ENCODE data around the gene HNRNPUL1. TPM values are rescaled to one million over a fixed set of nuclear protein-coding genes. Genes with fewer than 3 reads are reported as not detected.

HNRNPUL1 gene
- total RNA-seq = 100 to 1,000 TPM; 155 to 156 TPM
- 10 to 100 TPM; 59.5 to 82.5 TPM for polyA plus RNA-seq
- long read RNA-seq, donor 1, partial matches to known transcripts = 56 of 69 reads
- long read RNA-seq, donor 1, other reads (novel, unspliced or antisense) = 10 of 69 reads
- long read RNA-seq, donor 2, transcript HNRNPUL1-204 (15 exons, 3,555 nt) = major isoform, 14 of 56 reads
- long read RNA-seq, donor 2, partial matches to known transcripts = 32 of 56 reads
- long read RNA-seq, donor 2, other reads (novel, unspliced or antisense) = 6 of 56 reads

DNA sequence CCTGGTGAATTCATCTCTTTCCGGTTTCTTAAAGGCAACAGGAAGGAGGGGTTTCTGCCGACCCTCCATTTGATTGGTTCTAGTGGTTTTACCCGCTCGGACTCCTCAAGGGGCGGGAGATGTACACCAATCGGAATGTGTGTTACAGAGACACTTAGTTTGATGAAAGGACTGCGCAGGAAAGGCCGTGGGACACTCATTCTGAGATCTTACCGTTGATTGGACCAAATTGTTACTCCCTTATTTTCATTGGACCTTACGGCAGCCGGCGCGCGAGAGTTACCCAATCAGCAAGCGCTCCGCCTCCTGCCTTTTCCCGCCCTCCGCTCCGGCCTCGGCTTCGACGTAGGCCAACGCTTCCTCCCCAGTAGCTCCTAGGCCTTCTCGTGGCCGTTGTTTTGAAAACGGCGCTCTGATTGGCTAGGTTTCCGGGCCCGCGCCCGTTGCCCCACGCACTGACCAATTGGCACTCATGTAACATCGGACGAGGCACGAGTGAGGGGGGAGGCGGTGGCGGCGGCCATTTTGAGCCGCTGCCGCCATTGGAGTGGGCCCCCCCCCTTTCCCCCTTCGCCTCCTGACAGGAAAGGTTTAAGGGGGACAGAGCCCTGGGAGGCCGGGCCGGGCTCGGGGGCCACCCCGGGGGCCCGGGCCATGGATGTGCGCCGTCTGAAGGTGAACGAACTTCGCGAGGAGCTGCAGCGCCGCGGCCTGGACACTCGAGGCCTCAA lies at the start of gene HNRNPUL1:
Gene HNRNPUL1 (plus strand): TSS at position 523 of the 731 bp plus-strand sequence. CDS start 132 bp downstream, at position 655.
- peak; percentile 93 for ATAC-seq (ENCODE audit: low FRiP score)
- WGBS, 2 donors = 0 to 1% methylated on average over 55 of the region's 55 CpGs
- H3K9me3 ChIP-seq (ENCODE audit: control insufficient read depth, low read length) = no peaks in the 10 kb centered on the region

GRCh38 chr19:41217741-41218140 lies 46.4 kb upstream of the HNRNPUL1 start:
- Histone ChIP-seq H3K9me3 (ENCODE audit: control insufficient read depth, low read length) (no peaks in the 10 kb centered on the region), H3K4me3 (ENCODE audit: low read length in 2 of 2) (no peak overlapping the region), H3K4me1 (ENCODE audit: control insufficient read depth in 1 of 2, insufficient read depth in 2 of 2, low read length in 2 of 2) (no peaks in the 10 kb centered on the region), H3K36me3 (ENCODE audit: control insufficient read depth in 1 of 2, insufficient read depth in 2 of 2, low read length in 1 of 2) (no peaks in the 10 kb centered on the region), H3K27ac (ENCODE audit: low read depth in 1 of 2, low read length in 2 of 2) (peak overlapping the region in 1 of 2 donors; percentile 84), H3K27me3 (ENCODE audit: control insufficient read depth in 1 of 2, insufficient read depth in 2 of 2, low read length in 1 of 2) (no peaks in the 10 kb centered on the region)
- ATAC-seq (ENCODE audit: low FRiP score) (no peak), DNase-seq (no peak)
- WGBS, 2 donors = 51 to 54% methylated on average over 7 of the region's 7 CpGs
- intact Hi-C loops (cut with DNase I) = no loop called here

More for the DNA sequence above, at the start of gene HNRNPUL1:
- intact Hi-C loops (cut with DNase I) = loop anchor here (2.0 to 5.0 kb wide), 3 partner anchors 37 to 59 kb away; no protein-coding TSS in a partner anchor
- Histone ChIP-seq H3K27me3 (ENCODE audit: control insufficient read depth in 1 of 2, insufficient read depth in 2 of 2, low read length in 1 of 2) (no peaks in the 10 kb centered on the region), H3K36me3 (ENCODE audit: control insufficient read depth in 1 of 2, insufficient read depth in 2 of 2, low read length in 1 of 2) (peaks cover 0 to 4% of the 10 kb centered on the region in 2 donors), H3K4me3 (ENCODE audit: low read length in 2 of 2) (peak within 1 kb of the TSS; percentile 73 to 90), H3K27ac (ENCODE audit: low read depth in 1 of 2, low read length in 2 of 2) (peak within 1 kb of the TSS; percentile 91 to 100), H3K4me1 (ENCODE audit: control insufficient read depth in 1 of 2, insufficient read depth in 2 of 2, low read length in 2 of 2) (no peaks in the 10 kb centered on the region)
- DNase-seq = peak; percentile 99

DNA sequence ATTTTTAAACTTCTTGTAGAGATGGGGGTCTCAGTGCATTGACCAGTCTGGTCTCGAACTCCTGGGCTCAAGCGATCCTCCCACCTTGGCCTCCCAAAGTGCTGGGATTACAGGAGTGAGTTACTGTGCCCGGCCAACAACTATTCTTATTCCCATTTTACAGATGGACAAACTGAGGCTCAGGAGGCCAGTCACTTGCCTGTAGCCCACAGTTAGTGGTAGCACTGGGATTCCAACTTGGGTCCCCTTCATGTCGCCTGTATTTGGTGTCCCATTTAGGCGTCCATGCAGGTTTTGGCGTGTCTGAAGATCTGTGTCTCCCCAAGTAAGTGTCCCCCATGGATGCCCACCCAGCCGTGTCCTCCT lies 45.9 kb upstream of the HNRNPUL1 start:
- no peaks in the 10 kb centered on the region for H3K9me3 ChIP-seq (ENCODE audit: control insufficient read depth, low read length)
- H3K36me3 ChIP-seq (ENCODE audit: control insufficient read depth in 1 of 2, insufficient read depth in 2 of 2, low read length in 1 of 2) = no peaks in the 10 kb centered on the region
- DNase-seq (no peak), ATAC-seq (ENCODE audit: low FRiP score) (no peak)
- no peaks in the 10 kb centered on the region for H3K27me3 ChIP-seq (ENCODE audit: control insufficient read depth in 1 of 2, insufficient read depth in 2 of 2, low read length in 1 of 2)
- H3K27ac ChIP-seq (ENCODE audit: low read depth in 1 of 2, low read length in 2 of 2) = peak overlapping the region; percentile 38 to 84
- 67 to 71% methylated on average over 7 of the region's 7 CpGs for WGBS, 2 donors
- no peak overlapping the region for H3K4me3 ChIP-seq (ENCODE audit: low read length in 2 of 2)
- intact Hi-C loops (cut with DNase I) = no loop called here
- H3K4me1 ChIP-seq (ENCODE audit: control insufficient read depth in 1 of 2, insufficient read depth in 2 of 2, low read length in 2 of 2) = no peaks in the 10 kb centered on the region

DNA sequence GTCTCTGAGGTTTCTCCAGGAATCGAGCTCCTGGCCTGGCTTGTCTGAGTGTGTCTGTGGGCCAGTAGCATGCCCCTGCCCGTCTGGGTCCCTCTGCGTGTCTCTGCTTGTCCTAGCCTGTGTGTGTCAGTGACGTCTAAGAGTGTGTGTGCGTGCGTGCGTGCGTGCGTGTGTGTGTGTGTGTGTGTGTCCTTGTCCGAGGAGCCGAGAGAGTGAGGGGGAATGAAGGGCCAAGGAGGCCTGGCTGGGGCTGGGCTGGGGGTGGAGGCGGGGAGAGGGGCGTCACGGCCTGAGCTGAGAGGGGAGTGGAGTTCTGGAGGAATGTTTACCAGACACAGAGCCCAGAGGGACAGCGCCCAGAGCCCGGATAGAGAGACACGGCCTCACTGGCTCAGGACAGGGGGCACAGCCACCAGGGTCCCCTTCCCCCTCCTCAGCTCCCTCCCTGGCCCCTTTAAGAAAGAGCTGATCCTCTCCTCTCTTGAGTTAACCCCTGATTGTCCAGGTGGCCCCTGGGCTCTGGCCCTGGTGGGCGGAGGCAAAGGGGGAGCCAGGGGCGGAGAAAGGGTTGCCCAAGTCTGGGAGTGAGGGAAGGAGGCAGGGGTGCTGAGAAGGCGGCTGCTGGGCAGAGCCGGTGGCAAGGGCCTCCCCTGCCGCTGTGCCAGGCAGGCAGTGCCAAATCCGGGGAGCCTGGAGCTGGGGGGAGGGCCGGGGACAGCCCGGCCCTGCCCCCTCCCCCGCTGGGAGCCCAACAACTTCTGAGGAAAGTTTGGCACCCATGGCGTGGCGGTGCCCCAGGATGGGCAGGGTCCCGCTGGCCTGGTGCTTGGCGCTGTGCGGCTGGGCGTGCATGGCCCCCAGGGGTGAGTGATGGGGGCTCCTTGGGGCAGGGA lies 45.3 kb upstream of the HNRNPUL1 start, which contains the start of gene AXL:
Gene AXL (plus strand): TSS at position 609 of the 893 bp plus-strand sequence. CDS start 170 bp downstream, at position 779.
- no peaks in the 10 kb centered on the region for H3K9me3 ChIP-seq (ENCODE audit: control insufficient read depth, low read length)
- H3K36me3 ChIP-seq (ENCODE audit: control insufficient read depth in 1 of 2, insufficient read depth in 2 of 2, low read length in 1 of 2) = no peaks in the 10 kb centered on the region
- peak; percentile 90 for DNase-seq
- 1 to 2% methylated on average over 27 to 32 of the region's 32 CpGs for WGBS, 2 donors
- peak within 1 kb of the TSS; percentile 76 to 91 for H3K4me3 ChIP-seq (ENCODE audit: low read length in 2 of 2)
- intact Hi-C loops (cut with DNase I) = no loop called here
- H3K4me1 ChIP-seq (ENCODE audit: control insufficient read depth in 1 of 2, insufficient read depth in 2 of 2, low read length in 2 of 2) = no peaks in the 10 kb centered on the region
- no peaks in the 10 kb centered on the region for H3K27me3 ChIP-seq (ENCODE audit: control insufficient read depth in 1 of 2, insufficient read depth in 2 of 2, low read length in 1 of 2)
- ATAC-seq (ENCODE audit: low FRiP score) = peak; percentile 88
- H3K27ac ChIP-seq (ENCODE audit: low read depth in 1 of 2, low read length in 2 of 2) = peak within 1 kb of the TSS; percentile 69 to 84

GRCh38 chr19:41219924-41220567 lies 44.1 kb upstream of the HNRNPUL1 start:
- Histone ChIP-seq H3K27ac (ENCODE audit: low read depth in 1 of 2, low read length in 2 of 2) (peak overlapping the region; percentile 69 to 84), H3K27me3 (ENCODE audit: control insufficient read depth in 1 of 2, insufficient read depth in 2 of 2, low read length in 1 of 2) (no peaks in the 10 kb centered on the region), H3K36me3 (ENCODE audit: control insufficient read depth in 1 of 2, insufficient read depth in 2 of 2, low read length in 1 of 2) (no peaks in the 10 kb centered on the region), H3K4me1 (ENCODE audit: control insufficient read depth in 1 of 2, insufficient read depth in 2 of 2, low read length in 2 of 2) (no peaks in the 10 kb centered on the region), H3K9me3 (ENCODE audit: control insufficient read depth, low read length) (no peaks in the 10 kb centered on the region), H3K4me3 (ENCODE audit: low read length in 2 of 2) (peak overlapping the region; percentile 76 to 91)
- intact Hi-C loops (cut with DNase I) = no loop called here
- ATAC-seq (ENCODE audit: low FRiP score) (peak; percentile 8), DNase-seq (peak; percentile 79 to 91)
- 5% methylated on average over 11 to 16 of the region's 16 CpGs for WGBS, 2 donors

- no peaks in the 10 kb centered on the region for H3K9me3 ChIP-seq (ENCODE audit: control insufficient read depth, low read length)
- intact Hi-C loops (cut with DNase I) = no loop called here
- H3K4me1 ChIP-seq (ENCODE audit: control insufficient read depth in 1 of 2, insufficient read depth in 2 of 2, low read length in 2 of 2) = no peaks in the 10 kb centered on the region
- no peaks in the 10 kb centered on the region for H3K27me3 ChIP-seq (ENCODE audit: control insufficient read depth in 1 of 2, insufficient read depth in 2 of 2, low read length in 1 of 2)
- H3K36me3 ChIP-seq (ENCODE audit: control insufficient read depth in 1 of 2, insufficient read depth in 2 of 2, low read length in 1 of 2) = no peaks in the 10 kb centered on the region
- DNase-seq (no peak), ATAC-seq (ENCODE audit: low FRiP score) (no peak)
- peak overlapping the region; percentile 69 to 84 for H3K27ac ChIP-seq (ENCODE audit: low read depth in 1 of 2, low read length in 2 of 2)
- H3K4me3 ChIP-seq (ENCODE audit: low read length in 2 of 2) = no peak overlapping the region
- WGBS, 2 donors = 65 to 67% methylated on average over 9 of the region's 9 CpGs
These were observed 43.4 kb upstream of the HNRNPUL1 start for GRCh38 chr19:41220811-41221210.

DNA sequence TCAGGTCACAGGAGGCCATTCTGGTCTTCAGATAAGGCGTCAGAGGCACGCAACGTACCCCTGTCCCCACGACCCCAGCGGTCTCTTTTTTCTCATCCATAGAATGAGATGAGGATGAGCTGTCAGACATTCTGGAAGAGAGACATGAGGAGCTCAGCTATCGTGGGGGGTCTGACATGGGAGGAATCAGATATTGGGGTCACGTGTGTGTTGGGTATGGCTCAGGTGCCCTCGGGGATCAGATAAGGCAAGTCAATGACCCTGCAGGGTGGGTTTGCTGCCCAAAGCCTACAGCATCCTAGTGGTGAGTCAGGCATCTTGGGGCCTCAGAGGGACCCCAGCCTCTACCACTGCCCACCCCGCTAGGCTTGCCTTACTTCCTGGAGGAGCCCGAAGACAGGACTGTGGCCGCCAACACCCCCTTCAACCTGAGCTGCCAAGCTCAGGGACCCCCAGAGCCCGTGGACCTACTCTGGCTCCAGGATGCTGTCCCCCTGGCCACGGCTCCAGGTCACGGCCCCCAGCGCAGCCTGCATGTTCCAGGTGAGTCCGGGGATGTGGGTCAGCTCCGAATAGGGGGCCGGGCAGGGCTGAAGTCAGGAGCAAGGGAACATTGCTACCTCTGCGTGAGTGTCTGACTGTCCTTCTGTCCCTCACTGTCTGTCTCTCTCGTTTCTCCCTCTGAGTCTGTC lies 42.5 kb upstream of the HNRNPUL1 start:
- DNase-seq (no peak), ATAC-seq (ENCODE audit: low FRiP score) (no peak)
- Histone ChIP-seq H3K27me3 (ENCODE audit: control insufficient read depth in 1 of 2, insufficient read depth in 2 of 2, low read length in 1 of 2) (no peaks in the 10 kb centered on the region), H3K4me3 (ENCODE audit: low read length in 2 of 2) (no peak overlapping the region), H3K36me3 (ENCODE audit: control insufficient read depth in 1 of 2, insufficient read depth in 2 of 2, low read length in 1 of 2) (no peaks in the 10 kb centered on the region), H3K4me1 (ENCODE audit: control insufficient read depth in 1 of 2, insufficient read depth in 2 of 2, low read length in 2 of 2) (no peaks in the 10 kb centered on the region), H3K9me3 (ENCODE audit: control insufficient read depth, low read length) (no peaks in the 10 kb centered on the region), H3K27ac (ENCODE audit: low read depth in 1 of 2, low read length in 2 of 2) (no peak overlapping the region)
- intact Hi-C loops (cut with DNase I) = no loop called here
- 93% methylated on average over 20 of the region's 20 CpGs for WGBS, 2 donors

Data from aorta (tissue), 5 donors.